Glutamatergic neuron (in vitro differentiated cells): ENCODE measurements around the gene ZNF750. TPM values are rescaled to one million over a fixed set of nuclear protein-coding genes. Genes with fewer than 3 reads are reported as not detected.
A peak's percentile ranks its signal among the peaks of the same experiment; 100 is the strongest.

ENCODE experiments used
- DNase-seq: peaks from one replicate; pipeline ENCODE4 v3.0.0; 2022
- H3K27ac Mint-ChIP-seq: one replicate; pipeline ENCODE4 v1.8.0; 2020; ENCODE audit warnings: mild to moderate bottlenecking, mixed read lengths, inconsistent platforms; ENCODE audit not compliant: unreplicated experiment
- H3K27me3 Mint-ChIP-seq: one replicate; pipeline ENCODE4 v1.8.0; 2020; ENCODE audit warnings: mild to moderate bottlenecking, moderate library complexity, mixed read lengths, inconsistent platforms; ENCODE audit not compliant: unreplicated experiment
- H3K36me3 Mint-ChIP-seq: one replicate; pipeline ENCODE4 v1.8.0; 2020; ENCODE audit warnings: mild to moderate bottlenecking, mixed read lengths, inconsistent platforms; ENCODE audit not compliant: unreplicated experiment
- H3K4me1 Mint-ChIP-seq: one replicate; pipeline ENCODE4 v1.8.0; 2020; ENCODE audit warnings: mild to moderate bottlenecking, low read depth, mixed read lengths, inconsistent platforms; ENCODE audit not compliant: unreplicated experiment
- H3K4me3 Mint-ChIP-seq: one replicate; pipeline ENCODE4 v1.8.0; 2020; ENCODE audit warnings: mild to moderate bottlenecking, mixed read lengths, inconsistent platforms; ENCODE audit not compliant: unreplicated experiment
- H3K9me3 Mint-ChIP-seq: one replicate; pipeline ENCODE4 v1.8.0; 2020; ENCODE audit warnings: mild to moderate bottlenecking, moderate library complexity, mixed read lengths, inconsistent platforms; ENCODE audit not compliant: unreplicated experiment
- CTCF ChIP-seq: fragments of 200-600 bp; sonication (generic); IDR thresholded peaks from one replicate; pipeline ENCODE4 v1.5.0; 2021; ENCODE audit not compliant: partially characterized antibody, unreplicated experiment
- total RNA-seq: library from RNA; stranded (reverse); fragmentation: NEBNext Ultra II Directional; extraction: Animal tissue kit (Norgen Biotek cat#: 25700); gene quantifications from one replicate; pipeline ENCODE4 v1.2.1, GENCODE V29; 2021; ENCODE audit not compliant: unreplicated experiment

Gene ZNF750
- total RNA-seq, 1 donor from 2014 or later: 1.4 TPM

- TF ChIP-seq CTCF: no peak
- Mint-ChIP-seq H3K27ac (no peak overlapping the region), H3K4me3 (no peak overlapping the region), H3K9me3 (peaks cover 3% of the 10 kb centered on the region), H3K36me3 (no peaks in the 10 kb centered on the region), H3K27me3 (peaks cover 10% of the 10 kb centered on the region), H3K4me1 (peaks cover 12% of the 10 kb centered on the region)
- DNase-seq: no peak
Measured at GRCh38 chr17:82812058-82812457, 27.8 kb downstream of the ZNF750 start.

- no peak for TF ChIP-seq CTCF
- Mint-ChIP-seq H3K27ac (peak overlapping the region; percentile 92), H3K4me1 (peaks cover 15% of the 10 kb centered on the region), H3K9me3 (peaks cover 3% of the 10 kb centered on the region), H3K4me3 (peak overlapping the region; percentile 34), H3K36me3 (no peaks in the 10 kb centered on the region), H3K27me3 (peaks cover 10% of the 10 kb centered on the region)
- peak; percentile 65 for DNase-seq
Measured at GRCh38 chr17:82810644-82811430, 29.0 kb downstream of the ZNF750 start.

GRCh38 chr17:82808921-82809905, 30.6 kb downstream of the ZNF750 start:
- DNase-seq: no peak
- Mint-ChIP-seq H3K4me1 (peaks cover 18% of the 10 kb centered on the region), H3K4me3 (no peak overlapping the region), H3K36me3 (no peaks in the 10 kb centered on the region), H3K9me3 (peaks cover 3% of the 10 kb centered on the region), H3K27me3 (peaks cover 10% of the 10 kb centered on the region), H3K27ac (peak overlapping the region; percentile 8)
- TF ChIP-seq CTCF: no peak

GRCh38 chr17:82808006-82808405, 31.8 kb downstream of the ZNF750 start:
- Mint-ChIP-seq H3K4me3 (no peak overlapping the region), H3K27me3 (peaks cover 12% of the 10 kb centered on the region), H3K9me3 (peaks cover 3% of the 10 kb centered on the region), H3K4me1 (peaks cover 18% of the 10 kb centered on the region), H3K36me3 (peaks cover 1% of the 10 kb centered on the region), H3K27ac (no peak overlapping the region)
- no peak for TF ChIP-seq CTCF
- no peak for DNase-seq

GRCh38 chr17:82807562-82807961, 32.3 kb downstream of the ZNF750 start:
- Mint-ChIP-seq H3K27ac (no peak overlapping the region), H3K9me3 (peaks cover 3% of the 10 kb centered on the region), H3K4me3 (no peak overlapping the region), H3K27me3 (peaks cover 9% of the 10 kb centered on the region), H3K4me1 (peaks cover 18% of the 10 kb centered on the region), H3K36me3 (peaks cover 5% of the 10 kb centered on the region)
- no peak for TF ChIP-seq CTCF
- no peak for DNase-seq
